ENCODE measurements around the gene RAB9B.

Gene RAB9B

GRCh38 chrX:103811858-103812257 lies 20.2 kb downstream of the RAB9B start:
- DNase-seq (ENCODE audit: low read depth in 2 of 2): no peak

DNA sequence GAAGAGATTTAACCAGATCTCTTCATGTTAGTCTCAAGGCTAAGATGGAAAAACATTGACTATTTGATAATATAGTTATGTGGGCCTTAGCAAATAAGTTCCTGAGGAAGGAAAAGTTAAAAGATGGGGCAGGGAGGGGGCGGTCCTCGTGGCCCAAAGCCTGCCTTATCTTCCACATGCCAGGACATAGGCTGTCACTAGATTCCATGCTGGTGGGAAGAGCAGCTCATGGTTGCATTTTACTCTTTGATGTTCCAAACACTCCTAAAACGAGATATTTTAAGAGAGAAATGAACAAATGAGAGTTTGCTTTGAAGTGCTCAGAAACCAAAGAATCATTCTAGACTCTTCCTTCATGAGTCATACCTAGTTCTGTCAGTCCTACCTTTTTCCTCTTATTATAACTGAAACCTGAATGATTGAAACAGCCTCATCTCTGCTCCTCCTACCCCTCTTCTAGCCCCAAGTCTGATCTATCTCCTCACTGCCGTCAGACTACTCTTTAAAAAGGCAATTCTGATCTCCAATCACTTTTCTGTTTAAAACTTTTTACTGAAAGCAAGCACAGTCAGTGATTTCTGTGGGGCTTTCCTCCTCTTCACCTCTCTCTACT lies 25.1 kb downstream of the RAB9B start:
- no peak for DNase-seq (ENCODE audit: low read depth in 2 of 2)

- no peak for DNase-seq (ENCODE audit: low read depth in 2 of 2)
Observed at GRCh38 chrX:103805860-103806259, 26.2 kb downstream of the RAB9B start.

DNA sequence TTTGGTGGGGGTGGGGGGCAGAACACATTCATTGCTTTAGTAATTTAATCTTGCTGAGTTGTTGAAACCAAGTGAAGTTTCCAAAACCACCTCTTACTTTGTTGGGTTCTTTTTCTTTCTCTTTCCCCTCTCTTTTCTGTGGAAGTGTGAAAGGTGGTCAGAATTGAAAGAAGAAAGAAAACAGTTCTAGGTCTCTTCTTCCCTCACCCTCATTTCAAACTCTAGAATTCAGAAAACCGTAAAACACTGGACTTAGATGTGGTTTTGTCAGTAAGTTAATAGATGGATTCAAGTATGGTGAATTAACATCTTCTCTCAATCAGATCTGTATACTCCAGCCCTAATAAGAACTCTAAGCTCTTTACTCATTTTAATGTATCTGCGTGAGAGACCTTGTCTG lies 31.7 kb downstream of the RAB9B start:
- no peak for DNase-seq (ENCODE audit: low read depth in 2 of 2)

DNA sequence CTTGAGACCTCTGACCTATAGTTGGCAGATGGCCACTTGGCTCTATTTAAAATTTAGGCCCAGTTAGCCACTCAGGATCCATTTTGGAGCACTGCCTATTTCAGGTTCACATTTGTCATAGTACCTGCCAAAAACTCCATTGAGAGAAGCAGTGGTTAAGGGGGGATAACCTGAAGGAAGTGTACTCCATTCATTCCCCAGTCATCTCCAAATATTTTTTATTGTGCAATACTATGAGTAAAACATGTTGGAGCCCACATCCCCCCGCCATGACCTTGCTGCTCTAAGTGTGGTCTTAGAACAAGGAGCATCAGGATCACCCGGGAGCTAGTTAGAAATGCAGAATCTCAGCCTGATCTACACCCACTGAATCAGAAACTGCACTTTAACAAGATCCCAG lies 34.4 kb downstream of the RAB9B start:
- DNase-seq (ENCODE audit: low read depth in 2 of 2): no peak

DNA sequence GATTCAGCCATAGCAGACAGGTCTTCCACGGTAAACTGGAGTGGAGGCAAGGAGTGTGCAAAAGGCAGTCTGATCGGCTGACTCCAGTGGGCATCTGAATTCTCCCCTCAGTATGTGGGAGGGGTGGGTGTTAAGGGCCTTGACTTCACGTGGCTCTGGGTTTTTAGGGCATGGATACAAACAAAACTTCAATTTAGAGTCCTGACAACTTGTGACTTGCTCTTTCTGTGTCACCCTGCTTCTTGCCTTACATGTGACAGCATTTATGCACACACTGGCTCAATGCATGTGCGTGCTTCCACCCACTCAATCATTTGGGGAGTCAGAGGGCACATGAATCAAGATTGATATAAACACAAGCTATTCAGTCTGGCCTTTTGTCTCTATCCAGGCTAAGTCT lies 37.9 kb downstream of the RAB9B start:
- DNase-seq (ENCODE audit: low read depth in 2 of 2): no peak

- no peak for DNase-seq (ENCODE audit: low read depth in 2 of 2)
Observed at GRCh38 chrX:103793545-103793940, 38.5 kb downstream of the RAB9B start.

DNA sequence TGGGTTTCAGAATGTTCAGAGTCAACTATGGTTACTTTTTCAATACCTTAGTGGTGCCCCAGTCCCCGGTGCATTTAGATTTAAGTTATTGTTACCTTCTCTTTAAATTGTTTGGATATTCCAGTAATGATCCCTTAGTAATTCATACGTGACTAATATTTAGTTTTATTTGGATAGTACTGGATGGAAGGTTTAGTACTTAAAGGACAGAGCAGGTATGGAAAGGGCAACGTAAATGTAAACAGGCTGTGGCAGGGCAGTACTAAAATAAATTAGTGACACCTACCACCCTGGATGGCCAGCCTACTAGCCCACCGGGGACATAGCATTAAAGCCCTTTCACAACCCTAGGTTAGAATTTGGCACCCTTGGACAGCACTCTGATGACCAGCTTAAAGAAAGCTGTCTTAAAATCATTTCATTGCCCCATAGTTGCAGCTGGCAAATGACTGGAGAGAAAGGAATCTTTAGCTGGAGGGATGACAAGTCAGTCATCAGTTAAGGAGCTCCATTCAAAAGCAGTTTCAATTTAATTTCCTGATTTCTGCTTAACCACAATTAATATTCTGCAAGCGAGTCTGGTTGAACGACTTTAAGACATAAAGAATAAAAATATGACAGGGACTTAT lies 39.0 kb downstream of the RAB9B start:
- DNase-seq (ENCODE audit: low read depth in 2 of 2): no peak

GRCh38 chrX:103791826-103792485 lies 40.1 kb downstream of the RAB9B start:
- no peak for DNase-seq (ENCODE audit: low read depth in 2 of 2)

DNA sequence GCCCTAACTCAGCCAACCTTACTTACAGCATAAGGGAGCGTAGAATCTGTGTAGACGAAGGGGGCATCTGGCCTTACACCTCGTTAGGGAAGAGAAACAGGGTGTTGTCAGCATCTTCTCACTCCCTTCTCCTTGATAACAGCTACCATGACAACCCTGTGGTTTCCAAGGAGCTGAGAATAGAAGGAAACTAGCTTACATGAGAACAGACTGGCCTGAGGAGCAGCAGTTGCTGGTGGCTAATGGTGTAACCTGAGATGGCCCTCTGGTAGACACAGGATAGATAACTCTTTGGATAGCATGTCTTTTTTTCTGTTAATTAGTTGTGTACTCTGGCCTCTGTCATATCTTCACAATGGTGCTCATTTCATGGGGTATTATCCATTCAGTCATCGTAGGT lies 40.8 kb downstream of the RAB9B start:
- DNase-seq (ENCODE audit: low read depth in 2 of 2): no peak

DNA sequence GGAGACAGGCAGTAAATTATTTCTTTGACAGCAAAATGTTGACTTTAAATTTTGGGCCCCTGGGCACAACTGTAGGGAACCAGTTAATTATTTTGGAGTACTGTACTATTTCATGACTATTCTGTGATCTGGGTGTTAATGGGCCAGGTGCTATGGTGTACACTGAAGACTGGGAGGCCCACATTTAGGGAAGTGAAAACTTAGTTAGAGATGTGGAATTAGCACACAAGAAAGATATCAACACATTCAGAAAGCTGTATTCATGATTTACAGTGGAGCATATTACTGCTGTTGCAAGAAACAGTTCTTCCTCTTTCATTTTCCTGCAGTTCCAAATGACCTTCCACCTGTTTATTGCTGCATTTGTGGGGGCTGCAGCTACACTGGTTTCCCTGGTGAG lies 43.1 kb downstream of the RAB9B start:
- DNase-seq (ENCODE audit: low read depth in 2 of 2): no peak

DNA sequence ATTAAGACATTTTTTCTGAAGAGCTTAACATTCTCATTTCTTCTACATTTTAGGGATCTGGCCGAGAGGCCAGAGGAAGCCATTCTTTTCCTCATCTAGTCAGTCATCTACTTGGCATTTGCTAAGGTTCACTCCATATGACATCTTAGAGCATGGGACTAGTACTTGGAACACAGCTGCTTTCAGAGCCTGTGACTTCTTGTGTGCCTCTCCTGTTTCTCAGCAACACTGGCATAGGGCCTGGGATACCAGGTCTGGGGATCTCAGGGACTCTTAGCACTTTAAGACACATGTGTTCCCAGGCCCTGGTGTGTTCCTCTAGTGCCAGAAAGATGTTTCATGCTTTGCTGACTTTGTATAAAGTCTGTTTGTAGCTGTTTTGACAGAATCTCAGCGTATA lies 48.1 kb downstream of the RAB9B start:
- DNase-seq (ENCODE audit: low read depth in 2 of 2): no peak

- no peak for DNase-seq (ENCODE audit: low read depth in 2 of 2)
Observed at GRCh38 chrX:103783196-103783595, 48.9 kb downstream of the RAB9B start.

DNA sequence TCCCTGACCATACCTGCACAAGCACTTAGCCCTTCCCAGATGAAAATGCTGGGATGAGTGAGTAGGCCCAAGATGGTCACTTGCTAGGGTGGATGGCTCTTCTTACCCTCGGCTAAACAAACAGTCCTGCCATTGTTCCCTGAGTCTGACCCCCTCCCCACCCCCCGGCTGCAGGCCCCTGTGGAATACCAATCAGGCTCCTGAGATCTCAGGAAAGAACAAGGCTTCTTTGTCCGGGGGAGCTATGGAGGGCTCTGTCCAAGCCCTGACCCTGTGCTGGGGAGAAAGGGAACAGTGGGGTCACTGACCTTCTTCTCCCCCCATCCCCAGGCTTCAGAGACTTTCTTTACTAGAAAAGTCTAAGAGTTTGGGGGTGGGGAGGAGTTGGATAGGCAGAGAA lies 49.4 kb downstream of the RAB9B start:
- DNase-seq (ENCODE audit: low read depth in 2 of 2): no peak

- no peak for DNase-seq (ENCODE audit: low read depth in 2 of 2)
Observed at GRCh38 chrX:103781706-103782105, 50.4 kb downstream of the RAB9B start.

DNA sequence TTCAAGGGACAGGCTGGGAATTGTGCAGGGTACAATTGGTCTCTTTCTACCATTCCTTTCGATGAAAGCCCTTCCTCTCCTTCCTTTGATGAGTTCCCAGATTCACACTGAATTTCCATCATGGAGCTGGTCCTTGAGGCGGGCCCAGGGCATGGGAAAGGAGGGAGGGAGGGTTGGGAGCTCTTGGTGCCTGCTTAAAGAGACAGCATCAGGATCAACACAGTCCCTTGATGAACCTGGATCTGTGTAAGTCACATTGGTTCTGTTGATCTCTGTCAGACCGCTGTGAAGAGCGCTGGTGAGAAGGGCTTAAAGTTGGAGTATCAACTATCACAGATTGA lies 51.0 kb downstream of the RAB9B start:
- no peak for DNase-seq (ENCODE audit: low read depth in 2 of 2)

GRCh38 chrX:103780336-103781061 lies 51.6 kb downstream of the RAB9B start:
- DNase-seq (ENCODE audit: low read depth in 2 of 2): no peak

GRCh38 chrX:103779141-103779789 lies 52.8 kb downstream of the RAB9B start:
- no peak for DNase-seq (ENCODE audit: low read depth in 2 of 2)

GRCh38 chrX:103776546-103776945 lies 55.5 kb downstream of the RAB9B start, which contains the start of gene PLP1:
TSS of gene PLP1 (plus strand) at chrX:103776840. CDS start at chrX:103776996, 156 bp downstream.
- DNase-seq (ENCODE audit: low read depth in 2 of 2): no peak

DNA sequence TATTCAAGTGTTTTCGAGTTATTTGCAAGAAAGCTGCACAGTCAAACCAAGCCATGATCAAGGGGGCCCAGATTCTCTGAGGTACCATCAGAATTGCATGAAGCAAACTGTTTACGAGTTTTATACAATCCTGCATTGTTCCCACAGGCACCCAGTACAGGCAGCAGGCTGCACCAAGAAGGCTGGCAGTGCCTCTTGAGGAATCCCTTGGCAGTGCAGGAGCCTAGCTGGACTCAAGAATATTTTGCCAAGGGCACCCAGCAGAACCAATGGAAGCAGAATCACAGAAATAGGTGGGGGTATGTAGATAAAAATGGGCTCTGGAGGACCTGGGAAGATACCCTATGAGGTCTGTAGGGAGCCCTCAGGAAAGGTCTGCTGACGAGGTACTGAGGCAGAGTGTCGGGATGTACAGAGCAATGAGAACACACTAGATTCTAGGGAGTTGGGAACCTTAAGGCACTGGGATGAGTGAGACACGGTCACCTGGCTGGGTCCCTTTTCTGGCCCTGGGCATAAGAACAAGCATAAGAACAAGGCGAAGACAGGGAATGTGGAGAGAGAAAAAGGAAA lies 57.9 kb downstream of the RAB9B start:
- DNase-seq (ENCODE audit: low read depth in 2 of 2): no peak

DNA sequence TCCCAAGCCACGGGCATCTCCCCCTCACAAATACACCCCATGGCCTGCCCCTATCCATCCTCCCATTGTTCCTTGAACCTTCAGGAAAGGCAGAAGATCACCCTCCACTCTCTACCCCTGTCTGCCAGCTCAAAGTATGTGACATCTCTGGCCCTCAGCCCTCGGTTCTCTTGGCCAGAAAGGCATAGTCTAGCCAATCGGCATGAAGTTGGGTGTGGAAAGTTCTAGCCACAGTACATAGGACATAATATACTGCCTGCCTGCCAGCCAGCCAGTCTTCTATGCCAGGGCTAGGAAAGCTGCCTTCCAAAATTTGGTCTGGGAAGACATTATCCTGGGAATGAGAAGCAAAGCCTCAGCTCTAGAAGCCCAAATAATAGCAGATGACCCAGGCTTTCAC lies 58.6 kb downstream of the RAB9B start:
- DNase-seq (ENCODE audit: low read depth in 2 of 2): no peak

All from stimulated activated CD8-positive, alpha-beta memory T cell treated with anti-CD3 and anti-CD28 coated beads, Interleukin-15, amount 100 ng/mL, for 4 hours (primary cell).